Rectal smooth muscle tissue (tissue), 1 donor: Measurements from ENCODE around the gene CCDC13.

Experiments
- H3K27ac ChIP-seq: one replicate; pipeline ENCODE4 v1.7.0; 2013; ENCODE audit warnings: low read depth, low read length, inconsistent platforms
- H3K27me3 ChIP-seq: one replicate; pipeline ENCODE4 v1.7.0; 2013; ENCODE audit warnings: low read length; ENCODE audit not compliant: control insufficient read depth, insufficient read depth
- H3K36me3 ChIP-seq: one replicate; pipeline ENCODE4 v1.7.0; 2013; ENCODE audit warnings: low read length; ENCODE audit not compliant: control insufficient read depth, insufficient read depth
- H3K4me1 ChIP-seq: one replicate; pipeline ENCODE4 v1.7.0; 2013; ENCODE audit warnings: low read length; ENCODE audit not compliant: control insufficient read depth, insufficient read depth
- H3K4me3 ChIP-seq: one replicate; pipeline ENCODE4 v1.7.0; 2013; ENCODE audit warnings: low read length
- H3K9ac ChIP-seq: one replicate; pipeline ENCODE4 v1.7.0; 2013; ENCODE audit warnings: low read length

Gene CCDC13

DNA sequence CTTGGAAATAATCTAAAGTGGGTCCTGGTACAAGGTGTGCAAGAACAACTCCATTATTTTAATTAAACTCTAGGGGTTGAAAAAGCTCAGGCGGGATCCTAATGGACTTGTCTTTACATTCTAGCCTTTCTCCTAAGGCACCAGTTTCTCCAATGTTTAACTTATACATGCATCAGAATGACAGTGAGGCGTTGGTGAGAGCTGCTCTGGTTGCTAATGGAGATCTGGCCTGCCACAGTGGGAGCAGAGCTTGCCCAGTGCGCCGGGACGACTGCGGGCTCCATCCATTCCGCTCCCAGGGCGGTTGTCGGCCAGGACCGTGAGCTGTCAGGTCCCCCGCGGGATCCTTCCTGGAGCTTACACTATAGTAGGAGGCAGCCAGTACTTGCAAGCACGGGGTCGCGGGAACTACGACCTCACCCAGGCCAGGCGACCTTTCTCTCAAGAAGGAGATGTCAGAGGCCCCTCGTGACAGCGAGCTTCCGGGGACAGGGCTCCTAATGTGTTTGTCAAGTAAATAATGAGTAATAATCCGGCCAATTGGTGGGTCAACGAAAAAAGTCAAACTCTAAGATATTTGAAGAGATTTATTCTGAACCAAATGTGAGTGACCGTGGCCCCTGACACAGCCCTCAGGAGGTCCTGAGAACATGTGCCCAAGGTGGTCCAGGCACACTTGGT is 32.2 kb upstream of the CCDC13 start:
- H3K36me3 ChIP-seq: no peaks in the 10 kb centered on the region
- H3K27me3 ChIP-seq: no peaks in the 10 kb centered on the region
- no peak overlapping the region for H3K9ac ChIP-seq
- peaks cover 15% of the 10 kb centered on the region for H3K4me1 ChIP-seq
- peak overlapping the region; percentile 95 for H3K4me3 ChIP-seq
- H3K27ac ChIP-seq: no peak overlapping the region

DNA sequence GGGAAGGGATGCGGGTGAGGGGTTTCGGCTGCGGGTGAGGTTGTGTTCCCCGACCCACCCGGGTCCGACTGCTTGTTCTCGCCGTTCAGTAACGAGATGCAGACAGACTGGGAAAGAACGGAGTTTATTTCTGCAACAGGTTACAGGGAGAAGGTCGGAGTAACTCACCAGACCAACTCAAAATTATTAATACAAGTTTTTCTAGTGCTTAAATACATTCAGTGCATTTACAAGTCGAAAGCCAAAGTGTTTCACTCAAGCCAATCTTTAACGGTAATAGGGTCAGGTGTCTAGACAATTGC is 31.7 kb upstream of the CCDC13 start:
- peaks cover 16% of the 10 kb centered on the region for H3K4me1 ChIP-seq
- H3K4me3 ChIP-seq: peak overlapping the region; percentile 95
- peak overlapping the region; percentile 96 for H3K27ac ChIP-seq
- H3K9ac ChIP-seq: peak overlapping the region; percentile 98
- H3K27me3 ChIP-seq: no peaks in the 10 kb centered on the region
- no peaks in the 10 kb centered on the region for H3K36me3 ChIP-seq

DNA sequence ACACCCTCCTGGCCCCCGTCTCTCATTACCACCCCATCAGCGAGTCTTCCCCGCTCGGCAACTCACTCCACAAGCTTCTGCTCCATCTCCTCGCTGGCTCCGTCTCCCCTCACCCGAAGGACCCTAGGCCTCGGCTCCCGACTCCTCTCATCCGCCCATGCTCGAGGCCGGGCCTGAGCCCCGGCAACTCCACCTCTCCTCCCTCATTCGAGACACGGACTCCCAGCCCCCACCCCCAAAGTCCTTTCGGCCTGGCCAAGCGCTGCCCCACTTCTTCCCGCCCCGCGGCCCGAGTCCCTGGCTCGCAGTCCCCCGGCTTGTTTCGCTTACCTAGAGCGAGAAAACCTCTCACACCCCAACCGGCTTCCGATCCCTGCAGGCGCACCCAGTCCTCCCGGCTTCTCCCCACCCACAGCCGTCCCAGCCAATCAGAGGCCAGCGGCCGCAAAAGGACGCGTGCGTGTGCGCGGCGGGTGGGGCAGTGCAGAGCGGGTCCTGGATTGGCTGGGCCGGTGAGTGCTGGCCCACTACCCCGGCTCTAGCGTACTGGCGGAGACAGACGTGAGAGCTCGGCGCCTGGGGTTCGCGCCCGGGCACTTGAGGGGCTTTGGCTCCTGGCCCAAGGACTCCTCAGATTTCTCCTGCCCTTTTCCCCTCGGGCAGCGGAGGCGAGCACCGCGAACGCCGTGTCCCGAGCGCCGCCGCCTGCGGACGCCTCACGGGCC is 31.2 kb upstream of the CCDC13 start, which contains the start of gene HIGD1A:
Gene HIGD1A, minus strand, starts transcription at position 385 of the 725 bp plus-strand sequence. CDS start 10,237 bp downstream, outside the sequence.
- Histone ChIP-seq H3K27me3 (no peaks in the 10 kb centered on the region), H3K4me3 (peak within 1 kb of the TSS; percentile 95), H3K36me3 (no peaks in the 10 kb centered on the region), H3K27ac (peak within 1 kb of the TSS; percentile 96), H3K9ac (peak within 1 kb of the TSS; percentile 98), H3K4me1 (peaks cover 16% of the 10 kb centered on the region)

DNA sequence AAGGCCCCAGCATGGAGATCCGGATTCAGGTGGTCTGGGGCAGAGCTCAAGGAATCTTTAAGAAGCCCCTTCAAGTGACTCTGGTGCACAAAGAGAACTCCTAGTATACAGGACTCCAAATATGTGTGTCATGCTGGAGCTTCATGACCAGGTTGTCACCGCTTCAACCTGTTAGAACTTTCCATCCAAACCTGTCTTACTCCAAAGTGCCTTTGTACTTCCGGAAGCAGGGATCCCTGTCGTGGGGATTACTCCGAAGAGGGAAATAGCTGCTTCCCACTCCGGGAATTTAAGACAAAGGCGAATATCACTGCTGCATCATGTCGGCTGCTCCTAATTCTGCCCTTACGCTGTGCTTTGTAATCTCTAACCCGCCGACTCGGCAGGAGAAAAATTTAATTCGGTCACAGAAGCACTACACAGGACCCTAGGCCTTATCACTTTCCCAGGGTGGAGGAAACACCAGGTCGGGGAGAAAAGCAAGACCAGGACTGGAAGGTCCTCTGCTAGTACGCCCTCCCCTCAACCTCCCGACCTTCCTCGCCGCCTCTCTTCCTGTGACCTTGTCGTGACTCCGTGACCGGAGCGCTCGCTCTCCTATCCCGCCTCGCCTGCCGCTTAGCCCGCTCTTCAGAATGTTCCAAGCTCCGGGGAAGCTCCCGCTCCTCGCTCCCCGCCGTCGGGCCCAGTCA is 30.5 kb upstream of the CCDC13 start:
- Histone ChIP-seq H3K27ac (peak overlapping the region; percentile 96), H3K36me3 (no peaks in the 10 kb centered on the region), H3K27me3 (no peaks in the 10 kb centered on the region), H3K9ac (peak overlapping the region; percentile 97), H3K4me3 (peak overlapping the region; percentile 95), H3K4me1 (peaks cover 16% of the 10 kb centered on the region)

DNA sequence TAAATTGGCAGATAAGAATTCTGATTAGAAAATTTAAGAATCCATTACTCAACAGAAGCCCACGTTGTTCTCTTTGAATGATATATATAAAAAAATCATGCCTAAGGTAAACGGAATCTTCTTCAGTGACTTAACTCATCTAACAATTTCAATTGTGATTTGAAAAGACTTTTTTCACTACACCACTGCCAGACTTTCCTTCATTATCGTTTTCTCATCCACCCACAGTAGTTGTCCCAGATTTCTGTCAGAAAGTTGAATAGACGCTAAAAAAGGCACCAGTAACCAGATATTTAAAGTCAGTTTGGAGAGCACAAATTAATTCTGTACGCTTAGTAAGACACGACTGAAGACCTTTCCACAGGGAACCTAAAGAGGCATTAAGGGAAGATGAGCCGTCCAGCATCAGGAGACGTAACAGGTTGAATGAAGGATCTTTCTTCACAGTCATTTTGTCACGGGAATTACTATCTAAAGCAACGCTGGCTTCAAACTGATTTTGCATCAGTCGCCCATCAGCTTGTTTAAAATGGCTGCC is 29.9 kb upstream of the CCDC13 start:
- peak overlapping the region; percentile 96 for H3K27ac ChIP-seq
- no peak overlapping the region for H3K9ac ChIP-seq
- peak overlapping the region; percentile 95 for H3K4me3 ChIP-seq
- H3K27me3 ChIP-seq: no peaks in the 10 kb centered on the region
- H3K4me1 ChIP-seq: peaks cover 16% of the 10 kb centered on the region
- no peaks in the 10 kb centered on the region for H3K36me3 ChIP-seq

DNA sequence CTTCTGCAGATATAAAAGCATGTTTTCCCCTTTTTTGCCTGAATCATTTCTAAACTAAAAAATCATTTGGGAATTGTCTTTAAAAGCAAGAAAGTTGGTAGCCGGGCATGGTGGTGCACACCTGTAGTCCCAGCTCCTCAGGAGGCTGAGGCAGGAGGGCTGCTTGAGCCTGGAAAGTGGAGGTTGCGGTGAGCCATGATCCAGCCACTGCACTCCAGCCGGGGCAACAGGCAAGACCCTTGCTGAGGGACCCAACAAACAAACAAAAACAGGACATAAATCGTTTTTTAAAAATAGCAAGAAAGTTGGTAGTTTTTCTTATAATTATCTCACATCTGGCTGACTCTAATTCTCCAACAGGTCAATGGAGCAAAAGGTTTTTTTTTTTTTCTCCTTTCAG is 28.7 kb upstream of the CCDC13 start:
- peak overlapping the region; percentile 14 for H3K4me3 ChIP-seq
- H3K27ac ChIP-seq: no peak overlapping the region
- no peaks in the 10 kb centered on the region for H3K36me3 ChIP-seq
- peaks cover 16% of the 10 kb centered on the region for H3K4me1 ChIP-seq
- H3K27me3 ChIP-seq: no peaks in the 10 kb centered on the region
- H3K9ac ChIP-seq: peak overlapping the region; percentile 10

DNA sequence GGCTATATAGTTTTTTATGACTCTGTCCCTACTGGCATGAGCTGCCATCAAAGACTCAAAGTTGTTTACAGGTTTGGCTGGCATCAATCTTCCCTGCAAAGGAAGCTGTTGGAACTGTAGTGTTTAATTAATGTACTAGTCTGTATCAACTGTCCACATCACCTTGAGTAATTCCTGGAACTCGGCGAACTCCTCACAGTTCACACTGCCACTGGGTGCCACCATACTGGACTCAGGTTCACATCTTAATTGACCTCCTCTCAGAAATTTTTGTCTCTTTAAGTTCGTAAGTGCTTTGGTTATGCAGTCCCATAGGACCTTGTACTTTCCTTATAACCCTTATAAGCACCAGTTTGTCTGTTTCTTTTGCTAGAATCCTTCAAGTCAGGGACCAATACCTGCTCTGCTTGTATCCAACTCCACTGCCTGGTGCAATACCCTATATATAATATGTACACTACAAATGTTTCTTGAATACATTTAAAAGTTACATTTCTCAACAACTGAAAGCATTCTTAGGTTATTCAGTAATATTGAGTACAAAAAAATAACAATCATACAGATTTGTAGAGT is 28.1 kb upstream of the CCDC13 start:
- no peak overlapping the region for H3K9ac ChIP-seq
- no peak overlapping the region for H3K4me3 ChIP-seq
- peaks cover 16% of the 10 kb centered on the region for H3K4me1 ChIP-seq

DNA sequence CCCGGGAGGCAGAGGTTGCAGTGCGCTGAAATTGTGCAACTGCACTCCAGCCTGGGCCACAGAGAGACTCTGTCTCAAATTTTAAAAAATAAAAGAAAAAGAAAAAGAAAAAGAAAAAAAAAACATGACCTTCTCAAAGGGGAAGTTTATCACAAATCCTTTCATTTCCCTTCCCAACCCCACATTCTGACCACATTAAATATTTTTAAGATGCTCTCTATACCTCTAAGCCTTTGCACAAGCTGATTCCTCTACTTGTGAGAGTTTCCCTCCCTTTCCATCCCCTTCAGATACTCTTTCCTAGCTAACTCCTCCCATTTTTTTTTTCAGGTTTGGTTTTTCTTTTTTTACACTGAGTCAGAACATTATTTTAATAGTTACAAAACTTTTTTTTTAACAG is 27.2 kb upstream of the CCDC13 start:
- Histone ChIP-seq H3K9ac (no peak overlapping the region), H3K4me3 (no peak overlapping the region), H3K36me3 (no peaks in the 10 kb centered on the region), H3K4me1 (peaks cover 16% of the 10 kb centered on the region), H3K27ac (no peak overlapping the region), H3K27me3 (no peaks in the 10 kb centered on the region)

More for the DNA sequence above, 28.1 kb upstream of the CCDC13 start:
- H3K27ac ChIP-seq: no peak overlapping the region
- H3K36me3 ChIP-seq: no peaks in the 10 kb centered on the region
- H3K27me3 ChIP-seq: no peaks in the 10 kb centered on the region

DNA sequence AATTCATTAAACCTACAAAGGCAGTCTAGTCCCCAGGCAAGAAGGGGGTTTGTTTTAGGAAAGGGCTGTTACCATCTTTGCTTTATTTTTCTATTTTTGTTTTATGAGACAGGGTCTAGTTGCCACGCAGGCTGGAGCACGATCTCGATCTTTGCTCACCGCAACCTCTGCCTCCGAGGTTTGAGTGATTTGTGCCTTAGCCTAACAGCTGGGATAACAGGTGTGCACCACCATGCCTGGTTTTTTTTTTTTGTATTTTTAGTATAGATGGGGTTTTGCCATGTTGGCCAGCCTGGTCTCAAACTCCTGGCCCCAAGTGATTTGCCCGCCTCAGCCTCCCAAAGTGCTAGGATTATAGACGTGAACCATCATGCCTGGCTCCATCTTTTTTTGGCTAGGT is 26.3 kb upstream of the CCDC13 start:
- Histone ChIP-seq H3K4me3 (no peak overlapping the region), H3K9ac (no peak overlapping the region), H3K4me1 (peaks cover 12% of the 10 kb centered on the region), H3K27me3 (no peaks in the 10 kb centered on the region), H3K27ac (no peak overlapping the region), H3K36me3 (no peaks in the 10 kb centered on the region)

DNA sequence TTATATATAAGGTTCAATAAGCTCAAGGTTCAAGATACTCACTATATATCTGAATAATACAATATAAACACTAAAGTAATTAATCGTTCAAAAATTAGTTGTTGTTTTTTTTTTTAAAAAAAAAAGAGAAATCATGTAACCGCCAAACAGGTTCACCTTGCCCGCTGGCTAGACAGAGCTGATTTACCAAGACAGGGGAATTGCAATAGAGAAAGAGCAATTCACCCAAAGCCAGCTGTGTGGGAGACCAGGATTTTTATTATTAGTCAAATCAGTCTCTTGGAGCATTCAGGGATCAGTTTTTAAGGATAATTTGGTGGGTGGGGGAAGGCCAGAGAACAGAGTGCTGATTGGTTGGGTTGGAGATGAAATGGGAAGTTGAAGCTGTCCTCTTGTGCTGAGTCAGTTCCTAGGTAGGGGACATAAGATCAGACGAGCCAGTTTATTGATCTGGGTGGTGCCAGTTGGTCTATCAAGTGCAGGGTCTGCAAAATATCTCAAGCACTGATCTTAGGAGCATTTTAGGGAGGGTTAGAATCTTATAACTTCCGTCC is 23.4 kb upstream of the CCDC13 start:
- no peak overlapping the region for H3K27ac ChIP-seq
- no peaks in the 10 kb centered on the region for H3K27me3 ChIP-seq
- H3K36me3 ChIP-seq: peaks cover 4% of the 10 kb centered on the region
- H3K4me1 ChIP-seq: peaks cover 2% of the 10 kb centered on the region
- H3K9ac ChIP-seq: no peak overlapping the region
- no peak overlapping the region for H3K4me3 ChIP-seq

DNA sequence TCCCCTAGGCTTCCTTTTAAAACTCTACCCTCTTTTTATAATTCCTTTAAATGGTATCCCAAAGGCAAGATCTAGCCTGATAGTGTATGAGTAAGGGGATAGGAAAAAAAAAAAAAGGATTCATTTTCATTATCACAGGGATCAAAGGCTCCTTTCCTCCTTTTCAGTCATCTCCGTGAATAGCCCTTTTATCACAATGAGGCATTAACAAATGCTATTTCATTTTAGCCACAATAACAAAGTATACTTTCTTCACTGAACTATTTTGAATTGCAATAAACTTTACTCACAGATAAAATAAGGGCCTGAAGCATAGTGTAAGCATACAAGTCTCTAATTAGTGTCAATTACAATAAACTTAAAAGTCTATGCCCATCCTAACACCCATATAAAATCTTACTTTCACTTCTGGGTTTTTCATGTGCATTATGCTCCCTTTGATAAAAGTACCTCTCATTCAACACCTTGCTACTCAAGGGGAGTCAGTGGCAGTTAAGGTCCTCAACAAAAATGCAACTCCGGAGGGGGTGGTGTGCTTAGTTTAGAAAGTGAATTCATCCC is 22.6 kb upstream of the CCDC13 start:
- H3K9ac ChIP-seq: no peak overlapping the region
- peaks cover 2% of the 10 kb centered on the region for H3K4me1 ChIP-seq
- H3K4me3 ChIP-seq: no peak overlapping the region
- H3K27me3 ChIP-seq: no peaks in the 10 kb centered on the region
- H3K27ac ChIP-seq: no peak overlapping the region
- peaks cover 4% of the 10 kb centered on the region for H3K36me3 ChIP-seq
